A549 (cell line): ENCODE results near the gene DAGLA.

Experiments
- BHLHE40 ChIP-seq: IDR thresholded peaks from 2 replicates; pipeline ENCODE4 v1.6.1; 2012; ENCODE audit warnings: low read depth, low read length, inconsistent platforms
- ESRRA ChIP-seq: fragments of 150-350 bp; IDR thresholded peaks from 2 replicates; pipeline ENCODE4 v1.6.1; 2014; ENCODE audit warnings: mild to moderate bottlenecking, low read length, borderline replicate concordance
- POLR2A ChIP-seq: IDR thresholded peaks from 2 replicates; pipeline ENCODE4 v1.6.1; 2012; ENCODE audit warnings: mild to moderate bottlenecking, low read length
- TF ChIP-seq, protein P1 (sequence below): fragments of >200 bp; sonication (Bioruptor Twin); formaldehyde crosslinking; IDR thresholded peaks from 3 replicates; pipeline ENCODE4 v1.5.1; 2016
- TF ChIP-seq, protein P2 (sequence below): IDR thresholded peaks from 2 replicates; pipeline ENCODE4 v1.6.1; 2012; ENCODE audit warnings: low read depth, borderline replicate concordance
- TF ChIP-seq, protein P3 (sequence below): fragments of 450-650 bp; IDR thresholded peaks from 2 replicates; pipeline ENCODE4 v1.6.1; 2014; ENCODE audit warnings: antibody characterized with exemption
- TF ChIP-seq, protein P4 (sequence below): fragments of >200 bp; sonication (Bioruptor Twin); formaldehyde crosslinking; IDR thresholded peaks from 3 replicates; pipeline ENCODE4 v1.6.1; 2016

DNA sequence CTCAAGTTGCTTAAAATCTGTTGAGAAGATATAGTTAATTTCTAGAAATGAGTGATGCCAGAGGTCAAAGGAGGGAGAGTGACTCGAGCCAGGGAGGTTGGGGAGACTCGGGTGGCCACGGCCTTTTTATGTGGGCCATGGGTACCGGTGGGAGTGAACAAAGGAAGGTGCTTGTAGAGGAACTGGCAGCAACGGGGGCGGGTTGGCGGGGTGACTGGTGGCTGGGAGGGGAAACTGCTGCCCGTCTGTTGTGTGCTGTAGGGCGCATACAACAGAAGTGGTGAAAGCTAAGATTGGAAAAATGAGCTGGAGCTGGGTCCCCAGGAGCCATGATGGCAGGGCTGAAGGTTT, 5.4 kb downstream of the DAGLA start:
- TF ChIP-seq, protein P1, sequence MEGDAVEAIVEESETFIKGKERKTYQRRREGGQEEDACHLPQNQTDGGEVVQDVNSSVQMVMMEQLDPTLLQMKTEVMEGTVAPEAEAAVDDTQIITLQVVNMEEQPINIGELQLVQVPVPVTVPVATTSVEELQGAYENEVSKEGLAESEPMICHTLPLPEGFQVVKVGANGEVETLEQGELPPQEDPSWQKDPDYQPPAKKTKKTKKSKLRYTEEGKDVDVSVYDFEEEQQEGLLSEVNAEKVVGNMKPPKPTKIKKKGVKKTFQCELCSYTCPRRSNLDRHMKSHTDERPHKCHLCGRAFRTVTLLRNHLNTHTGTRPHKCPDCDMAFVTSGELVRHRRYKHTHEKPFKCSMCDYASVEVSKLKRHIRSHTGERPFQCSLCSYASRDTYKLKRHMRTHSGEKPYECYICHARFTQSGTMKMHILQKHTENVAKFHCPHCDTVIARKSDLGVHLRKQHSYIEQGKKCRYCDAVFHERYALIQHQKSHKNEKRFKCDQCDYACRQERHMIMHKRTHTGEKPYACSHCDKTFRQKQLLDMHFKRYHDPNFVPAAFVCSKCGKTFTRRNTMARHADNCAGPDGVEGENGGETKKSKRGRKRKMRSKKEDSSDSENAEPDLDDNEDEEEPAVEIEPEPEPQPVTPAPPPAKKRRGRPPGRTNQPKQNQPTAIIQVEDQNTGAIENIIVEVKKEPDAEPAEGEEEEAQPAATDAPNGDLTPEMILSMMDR: no peak
- TF ChIP-seq ESRRA: no peak
- TF ChIP-seq, protein P2, sequence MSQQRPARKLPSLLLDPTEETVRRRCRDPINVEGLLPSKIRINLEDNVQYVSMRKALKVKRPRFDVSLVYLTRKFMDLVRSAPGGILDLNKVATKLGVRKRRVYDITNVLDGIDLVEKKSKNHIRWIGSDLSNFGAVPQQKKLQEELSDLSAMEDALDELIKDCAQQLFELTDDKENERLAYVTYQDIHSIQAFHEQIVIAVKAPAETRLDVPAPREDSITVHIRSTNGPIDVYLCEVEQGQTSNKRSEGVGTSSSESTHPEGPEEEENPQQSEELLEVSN: no peak
- TF ChIP-seq BHLHE40: no peak
- TF ChIP-seq, protein P3, sequence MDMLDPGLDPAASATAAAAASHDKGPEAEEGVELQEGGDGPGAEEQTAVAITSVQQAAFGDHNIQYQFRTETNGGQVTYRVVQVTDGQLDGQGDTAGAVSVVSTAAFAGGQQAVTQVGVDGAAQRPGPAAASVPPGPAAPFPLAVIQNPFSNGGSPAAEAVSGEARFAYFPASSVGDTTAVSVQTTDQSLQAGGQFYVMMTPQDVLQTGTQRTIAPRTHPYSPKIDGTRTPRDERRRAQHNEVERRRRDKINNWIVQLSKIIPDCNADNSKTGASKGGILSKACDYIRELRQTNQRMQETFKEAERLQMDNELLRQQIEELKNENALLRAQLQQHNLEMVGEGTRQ: no peak
- no peak for TF ChIP-seq POLR2A
- TF ChIP-seq, protein P4, sequence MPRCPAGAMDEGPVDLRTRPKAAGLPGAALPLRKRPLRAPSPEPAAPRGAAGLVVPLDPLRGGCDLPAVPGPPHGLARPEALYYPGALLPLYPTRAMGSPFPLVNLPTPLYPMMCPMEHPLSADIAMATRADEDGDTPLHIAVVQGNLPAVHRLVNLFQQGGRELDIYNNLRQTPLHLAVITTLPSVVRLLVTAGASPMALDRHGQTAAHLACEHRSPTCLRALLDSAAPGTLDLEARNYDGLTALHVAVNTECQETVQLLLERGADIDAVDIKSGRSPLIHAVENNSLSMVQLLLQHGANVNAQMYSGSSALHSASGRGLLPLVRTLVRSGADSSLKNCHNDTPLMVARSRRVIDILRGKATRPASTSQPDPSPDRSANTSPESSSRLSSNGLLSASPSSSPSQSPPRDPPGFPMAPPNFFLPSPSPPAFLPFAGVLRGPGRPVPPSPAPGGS: no peak
